Osteoblast (primary cell): ENCODE data around the gene UBE2D3. TPM values are rescaled to one million over a fixed set of nuclear protein-coding genes. Genes with fewer than 3 reads are reported as not detected.

ENCODE experiments used
- DNase-seq: peaks from one replicate; pipeline ENCODE4 v3.0.0; 2011; ENCODE audit warnings: low spot score, mixed read lengths; ENCODE audit not compliant: insufficient read length; ENCODE audit errors: missing footprints
- H2AFZ ChIP-seq: 2 replicates; pipeline ENCODE4 v1.6.0; 2011; ENCODE audit warnings: mild to moderate bottlenecking, low read length
- H3K27ac ChIP-seq: 2 replicates; pipeline ENCODE4 v1.5.1; 2011; ENCODE audit warnings: mild to moderate bottlenecking, low read depth, low read length, moderate library complexity
- H3K27me3 ChIP-seq: 2 replicates; pipeline ENCODE4 v1.6.0; 2012; ENCODE audit warnings: mild to moderate bottlenecking, control low read depth, inconsistent platforms, low read length, moderate library complexity; ENCODE audit not compliant: insufficient read depth
- H3K36me3 ChIP-seq: 2 replicates; pipeline ENCODE4 v1.5.1; 2011; ENCODE audit warnings: mild to moderate bottlenecking, low read length, control low read depth, moderate library complexity; ENCODE audit not compliant: insufficient read depth
- H3K4me1 ChIP-seq: 2 replicates; pipeline ENCODE4 v1.5.1; 2011; ENCODE audit warnings: mild to moderate bottlenecking, low read length, control low read depth, moderate library complexity; ENCODE audit not compliant: insufficient read depth
- H3K4me2 ChIP-seq: 2 replicates; pipeline ENCODE4 v1.6.0; 2011; ENCODE audit warnings: mild to moderate bottlenecking, low read length; ENCODE audit not compliant: insufficient read depth
- H3K4me3 ChIP-seq: fragments of 200-600 bp; sonication (generic); 3 replicates; pipeline ENCODE4 v1.5.1; 2012; ENCODE audit warnings: mild to moderate bottlenecking, low read length, inconsistent platforms; ENCODE audit not compliant: insufficient read depth
- H3K79me2 ChIP-seq: 2 replicates; pipeline ENCODE4 v1.6.0; 2012; ENCODE audit warnings: mild to moderate bottlenecking, low read length, control low read depth, inconsistent platforms; ENCODE audit not compliant: insufficient read depth
- H3K9me3 ChIP-seq: 2 replicates; pipeline ENCODE4 v1.5.1; 2011; ENCODE audit warnings: low read depth, low read length, control low read depth
- H4K20me1 ChIP-seq: 2 replicates; pipeline ENCODE4 v1.6.0; 2012; ENCODE audit warnings: mild to moderate bottlenecking, low read length, control low read depth; ENCODE audit not compliant: insufficient read depth
- total RNA-seq: library from RNA; depleted of rRNA; stranded (reverse); fragments of >200 nt; gene quantifications from 2 replicates; pipeline ENCODE4 v1.2.3, GENCODE V29; 2012
- TF ChIP-seq, protein P1 (sequence below): IDR thresholded peaks from 2 replicates; pipeline ENCODE4 v1.5.1; 2011; ENCODE audit warnings: mild to moderate bottlenecking, low read depth, low read length, moderate library complexity; ENCODE audit errors: extremely low read depth

UBE2D3 gene
- total RNA-seq, 1 donor = 426 TPM

DNA sequence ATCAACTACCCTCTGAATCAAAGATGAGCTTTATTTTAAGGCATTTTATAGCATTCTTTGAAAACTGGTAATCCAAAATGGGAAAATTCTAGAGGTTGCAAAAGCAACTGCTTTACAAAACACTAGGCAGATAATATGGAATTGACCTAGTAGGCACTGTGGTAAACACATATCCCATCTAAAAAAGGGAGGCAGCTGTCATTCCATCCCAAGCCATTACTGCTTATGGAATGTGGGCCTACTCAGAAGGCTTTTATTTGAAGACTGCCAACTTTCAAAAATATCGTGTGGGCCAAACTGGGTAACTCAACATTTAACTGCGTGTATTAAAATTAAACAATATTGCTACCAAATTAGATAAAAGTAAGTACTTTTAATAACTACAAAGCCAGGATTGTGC lies 19.3 kb downstream of the UBE2D3 start:
- no peak overlapping the region for H3K27ac ChIP-seq
- H3K79me2 ChIP-seq = peaks cover 100% of the 10 kb centered on the region
- H3K9me3 ChIP-seq = no peaks in the 10 kb centered on the region
- H4K20me1 ChIP-seq = peaks cover 69% of the 10 kb centered on the region
- H2AFZ ChIP-seq = no peak overlapping the region
- H3K4me2 ChIP-seq = no peak overlapping the region
- no peaks in the 10 kb centered on the region for H3K27me3 ChIP-seq
- TF ChIP-seq, protein P1, sequence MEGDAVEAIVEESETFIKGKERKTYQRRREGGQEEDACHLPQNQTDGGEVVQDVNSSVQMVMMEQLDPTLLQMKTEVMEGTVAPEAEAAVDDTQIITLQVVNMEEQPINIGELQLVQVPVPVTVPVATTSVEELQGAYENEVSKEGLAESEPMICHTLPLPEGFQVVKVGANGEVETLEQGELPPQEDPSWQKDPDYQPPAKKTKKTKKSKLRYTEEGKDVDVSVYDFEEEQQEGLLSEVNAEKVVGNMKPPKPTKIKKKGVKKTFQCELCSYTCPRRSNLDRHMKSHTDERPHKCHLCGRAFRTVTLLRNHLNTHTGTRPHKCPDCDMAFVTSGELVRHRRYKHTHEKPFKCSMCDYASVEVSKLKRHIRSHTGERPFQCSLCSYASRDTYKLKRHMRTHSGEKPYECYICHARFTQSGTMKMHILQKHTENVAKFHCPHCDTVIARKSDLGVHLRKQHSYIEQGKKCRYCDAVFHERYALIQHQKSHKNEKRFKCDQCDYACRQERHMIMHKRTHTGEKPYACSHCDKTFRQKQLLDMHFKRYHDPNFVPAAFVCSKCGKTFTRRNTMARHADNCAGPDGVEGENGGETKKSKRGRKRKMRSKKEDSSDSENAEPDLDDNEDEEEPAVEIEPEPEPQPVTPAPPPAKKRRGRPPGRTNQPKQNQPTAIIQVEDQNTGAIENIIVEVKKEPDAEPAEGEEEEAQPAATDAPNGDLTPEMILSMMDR = no peak
- DNase-seq = no peak
- H3K36me3 ChIP-seq = peaks cover 50% of the 10 kb centered on the region
- H3K4me3 ChIP-seq = no peak overlapping the region
- H3K4me1 ChIP-seq = peaks cover 32% of the 10 kb centered on the region

- no peak overlapping the region for H2AFZ ChIP-seq
- H3K4me2 ChIP-seq = no peak overlapping the region
- H3K79me2 ChIP-seq = peaks cover 100% of the 10 kb centered on the region
- H3K27me3 ChIP-seq = no peaks in the 10 kb centered on the region
- peaks cover 32% of the 10 kb centered on the region for H3K4me1 ChIP-seq
- TF ChIP-seq, protein P1 = no peak
- H3K4me3 ChIP-seq = no peak overlapping the region
- no peak for DNase-seq
- peaks cover 56% of the 10 kb centered on the region for H3K36me3 ChIP-seq
- H4K20me1 ChIP-seq = peaks cover 67% of the 10 kb centered on the region
- peak overlapping the region; percentile 2 for H3K27ac ChIP-seq
- H3K9me3 ChIP-seq = no peaks in the 10 kb centered on the region
Measured at GRCh38 chr4:102807345-102807744, 20.0 kb downstream of the UBE2D3 start.

GRCh38 chr4:102799816-102800215 lies 27.5 kb downstream of the UBE2D3 start:
- Histone ChIP-seq H3K4me3 (no peak overlapping the region), H2AFZ (no peak overlapping the region), H3K27me3 (no peaks in the 10 kb centered on the region), H3K4me1 (peaks cover 10% of the 10 kb centered on the region), H3K36me3 (peaks cover 81% of the 10 kb centered on the region), H3K27ac (peak overlapping the region; percentile 9), H3K79me2 (peaks cover 85% of the 10 kb centered on the region), H3K9me3 (no peaks in the 10 kb centered on the region), H4K20me1 (peaks cover 56% of the 10 kb centered on the region), H3K4me2 (no peak overlapping the region)
- TF ChIP-seq, protein P1 = no peak
- peak; percentile 6 for DNase-seq

DNA sequence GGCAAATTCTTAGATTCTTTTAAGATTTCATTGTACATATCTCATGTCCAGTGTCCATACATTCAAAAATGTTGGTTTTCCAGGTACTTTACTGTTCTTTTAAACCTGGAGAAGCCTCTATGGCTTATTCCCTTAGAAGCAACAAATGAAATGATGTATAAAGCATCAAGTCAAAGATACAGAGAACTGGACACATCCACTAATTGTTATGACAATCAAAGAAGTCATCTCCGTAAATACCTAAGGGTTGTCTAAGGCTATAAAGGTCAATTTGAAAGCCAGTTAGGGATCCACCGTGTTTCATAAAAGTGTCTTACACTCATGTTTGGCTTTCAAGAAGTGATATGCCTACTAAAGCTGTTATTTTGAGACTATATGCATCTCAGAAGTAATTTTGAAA lies 32.4 kb downstream of the UBE2D3 start:
- Histone ChIP-seq H3K27ac (no peak overlapping the region), H3K4me2 (no peak overlapping the region), H2AFZ (no peak overlapping the region), H3K4me1 (peaks cover 10% of the 10 kb centered on the region), H3K27me3 (no peaks in the 10 kb centered on the region), H3K79me2 (peaks cover 48% of the 10 kb centered on the region), H4K20me1 (peaks cover 28% of the 10 kb centered on the region), H3K36me3 (peaks cover 63% of the 10 kb centered on the region), H3K9me3 (no peaks in the 10 kb centered on the region), H3K4me3 (no peak overlapping the region)
- TF ChIP-seq, protein P1 = no peak
- DNase-seq = no peak
